ENCODE data around the gene MAPKBP1. TPM values are rescaled to one million over a fixed set of nuclear protein-coding genes. Genes with fewer than 3 reads are reported as not detected.

MAPKBP1 gene
- total and polyA plus RNA-seq, 2 donors: 7.2 to 8.1 TPM

- 98% methylated on average over 9 of the region's 9 CpGs for WGBS
- Histone ChIP-seq H3K9me3 (ENCODE audit: control insufficient read depth in 2 of 2, insufficient read depth in 1 of 2, low read length in 1 of 2) (no peaks in the 10 kb centered on the region), H3K27me3 (ENCODE audit: control insufficient read depth in 2 of 2, insufficient read depth in 1 of 2, low read length in 1 of 2) (peaks cover 0 to 2% of the 10 kb centered on the region in 2 donors), H3K36me3 (ENCODE audit: control insufficient read depth in 2 of 2, insufficient read depth in 2 of 2, low read length in 1 of 2) (peaks cover 28 to 46% of the 10 kb centered on the region in 2 donors), H3K4me1 (ENCODE audit: control insufficient read depth in 2 of 2, insufficient read depth in 2 of 2, low read length in 2 of 2) (no peaks in the 10 kb centered on the region), H3K4me3 (ENCODE audit: low read length in 2 of 2) (no peak overlapping the region), H3K27ac (ENCODE audit: low read depth in 1 of 2, low read length in 1 of 2) (no peak overlapping the region)
- DNase-seq (ENCODE audit: low read depth in 6 of 9, low spot score in 9 of 9): no peak
Measured at GRCh38 chr15:41847981-41848380, 73.7 kb downstream of the MAPKBP1 start.

- H3K27me3 ChIP-seq (ENCODE audit: control insufficient read depth in 2 of 2, insufficient read depth in 1 of 2, low read length in 1 of 2): peaks cover 0 to 2% of the 10 kb centered on the region in 2 donors
- H3K4me1 ChIP-seq (ENCODE audit: control insufficient read depth in 2 of 2, insufficient read depth in 2 of 2, low read length in 2 of 2): no peaks in the 10 kb centered on the region
- H3K9me3 ChIP-seq (ENCODE audit: control insufficient read depth in 2 of 2, insufficient read depth in 1 of 2, low read length in 1 of 2): no peaks in the 10 kb centered on the region
- peaks cover 28 to 46% of the 10 kb centered on the region in 2 donors for H3K36me3 ChIP-seq (ENCODE audit: control insufficient read depth in 2 of 2, insufficient read depth in 2 of 2, low read length in 1 of 2)
- no peak for DNase-seq (ENCODE audit: low read depth in 6 of 9, low spot score in 9 of 9)
- H3K4me3 ChIP-seq (ENCODE audit: low read length in 2 of 2): no peak overlapping the region
- 94% methylated on average over 10 of the region's 10 CpGs for WGBS
- H3K27ac ChIP-seq (ENCODE audit: low read depth in 1 of 2, low read length in 1 of 2): no peak overlapping the region
Measured at GRCh38 chr15:41848631-41849030, 74.3 kb downstream of the MAPKBP1 start.

DNA sequence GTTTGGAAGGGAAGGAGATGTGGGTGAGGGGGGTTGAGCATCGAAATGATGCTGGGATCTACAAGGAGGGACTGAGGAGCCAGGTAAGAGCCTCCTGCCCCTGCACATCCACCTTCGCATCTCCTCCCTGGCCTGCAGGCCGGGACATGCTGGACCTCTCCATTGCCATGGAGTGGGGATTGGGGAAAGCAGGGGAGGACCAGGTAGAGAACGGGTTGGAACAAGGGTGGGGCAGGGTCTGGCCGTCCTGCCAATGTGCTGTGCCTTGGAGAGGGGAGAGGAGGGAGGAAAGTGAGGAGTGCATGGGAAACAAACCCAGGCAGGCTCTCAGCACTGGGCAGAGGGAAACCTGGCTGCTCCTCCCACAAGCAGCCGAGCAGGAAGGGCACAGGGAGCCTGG is 74.9 kb downstream of the MAPKBP1 start:
- H3K36me3 ChIP-seq (ENCODE audit: control insufficient read depth in 2 of 2, insufficient read depth in 2 of 2, low read length in 1 of 2): peaks cover 28 to 46% of the 10 kb centered on the region in 2 donors
- H3K27me3 ChIP-seq (ENCODE audit: control insufficient read depth in 2 of 2, insufficient read depth in 1 of 2, low read length in 1 of 2): peaks cover 0 to 2% of the 10 kb centered on the region in 2 donors
- H3K27ac ChIP-seq (ENCODE audit: low read depth in 1 of 2, low read length in 1 of 2): no peak overlapping the region
- no peaks in the 10 kb centered on the region for H3K9me3 ChIP-seq (ENCODE audit: control insufficient read depth in 2 of 2, insufficient read depth in 1 of 2, low read length in 1 of 2)
- DNase-seq (ENCODE audit: low read depth in 6 of 9, low spot score in 9 of 9): no peak
- no peak overlapping the region for H3K4me3 ChIP-seq (ENCODE audit: low read length in 2 of 2)
- 94% methylated on average over 6 of the region's 6 CpGs for WGBS
- H3K4me1 ChIP-seq (ENCODE audit: control insufficient read depth in 2 of 2, insufficient read depth in 2 of 2, low read length in 2 of 2): no peaks in the 10 kb centered on the region

DNA sequence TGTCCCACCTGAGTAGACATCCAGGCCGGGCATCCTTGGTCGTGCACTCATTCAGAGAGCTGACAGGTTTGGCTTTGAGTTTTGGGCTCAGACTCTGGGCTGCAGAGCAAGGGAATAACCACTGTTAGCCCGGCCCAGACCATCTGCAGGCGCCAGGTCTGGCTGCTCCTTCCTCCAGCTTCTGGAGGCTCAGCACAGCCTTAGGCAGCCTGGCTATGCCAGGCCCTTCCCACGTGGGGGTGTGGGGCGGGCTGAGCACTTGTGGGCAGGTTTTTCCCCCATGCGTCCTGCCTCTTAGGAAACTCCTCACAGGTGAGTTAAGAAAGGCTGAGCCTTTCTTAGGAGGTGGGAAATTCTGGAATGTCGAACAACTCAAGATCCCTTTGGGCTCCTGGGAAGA is 75.6 kb downstream of the MAPKBP1 start:
- H3K27ac ChIP-seq (ENCODE audit: low read depth in 1 of 2, low read length in 1 of 2): no peak overlapping the region
- H3K4me1 ChIP-seq (ENCODE audit: control insufficient read depth in 2 of 2, insufficient read depth in 2 of 2, low read length in 2 of 2): peaks cover 0 to 3% of the 10 kb centered on the region in 2 donors
- peaks cover 23 to 43% of the 10 kb centered on the region in 2 donors for H3K36me3 ChIP-seq (ENCODE audit: control insufficient read depth in 2 of 2, insufficient read depth in 2 of 2, low read length in 1 of 2)
- WGBS: 83% methylated on average over 8 of the region's 8 CpGs
- no peak for DNase-seq (ENCODE audit: low read depth in 6 of 9, low spot score in 9 of 9)
- H3K4me3 ChIP-seq (ENCODE audit: low read length in 2 of 2): no peak overlapping the region
- H3K9me3 ChIP-seq (ENCODE audit: control insufficient read depth in 2 of 2, insufficient read depth in 1 of 2, low read length in 1 of 2): no peaks in the 10 kb centered on the region
- peaks cover 0 to 2% of the 10 kb centered on the region in 2 donors for H3K27me3 ChIP-seq (ENCODE audit: control insufficient read depth in 2 of 2, insufficient read depth in 1 of 2, low read length in 1 of 2)

GRCh38 chr15:41850482-41851166 is 76.3 kb downstream of the MAPKBP1 start:
- DNase-seq (ENCODE audit: low read depth in 6 of 9, low spot score in 9 of 9): no peak
- WGBS: 84% methylated on average over 16 of the region's 16 CpGs
- Histone ChIP-seq H3K4me3 (ENCODE audit: low read length in 2 of 2) (no peak overlapping the region), H3K9me3 (ENCODE audit: control insufficient read depth in 2 of 2, insufficient read depth in 1 of 2, low read length in 1 of 2) (no peaks in the 10 kb centered on the region), H3K4me1 (ENCODE audit: control insufficient read depth in 2 of 2, insufficient read depth in 2 of 2, low read length in 2 of 2) (peaks cover 0 to 5% of the 10 kb centered on the region in 2 donors), H3K36me3 (ENCODE audit: control insufficient read depth in 2 of 2, insufficient read depth in 2 of 2, low read length in 1 of 2) (peaks cover 22 to 37% of the 10 kb centered on the region in 2 donors), H3K27me3 (ENCODE audit: control insufficient read depth in 2 of 2, insufficient read depth in 1 of 2, low read length in 1 of 2) (peaks cover 0 to 2% of the 10 kb centered on the region in 2 donors), H3K27ac (ENCODE audit: low read depth in 1 of 2, low read length in 1 of 2) (no peak overlapping the region)

- no peak overlapping the region for H3K4me3 ChIP-seq (ENCODE audit: low read length in 2 of 2)
- WGBS: 65% methylated on average over 11 of the region's 11 CpGs
- no peak overlapping the region for H3K27ac ChIP-seq (ENCODE audit: low read depth in 1 of 2, low read length in 1 of 2)
- no peaks in the 10 kb centered on the region for H3K9me3 ChIP-seq (ENCODE audit: control insufficient read depth in 2 of 2, insufficient read depth in 1 of 2, low read length in 1 of 2)
- H3K36me3 ChIP-seq (ENCODE audit: control insufficient read depth in 2 of 2, insufficient read depth in 2 of 2, low read length in 1 of 2): peaks cover 18 to 32% of the 10 kb centered on the region in 2 donors
- DNase-seq (ENCODE audit: low read depth in 6 of 9, low spot score in 9 of 9): no peak
- H3K4me1 ChIP-seq (ENCODE audit: control insufficient read depth in 2 of 2, insufficient read depth in 2 of 2, low read length in 2 of 2): peaks cover 0 to 7% of the 10 kb centered on the region in 2 donors
- peaks cover 0 to 2% of the 10 kb centered on the region in 2 donors for H3K27me3 ChIP-seq (ENCODE audit: control insufficient read depth in 2 of 2, insufficient read depth in 1 of 2, low read length in 1 of 2)
Measured at GRCh38 chr15:41851167-41851523, 76.9 kb downstream of the MAPKBP1 start.

- H3K27ac ChIP-seq (ENCODE audit: low read depth in 1 of 2, low read length in 1 of 2): no peak overlapping the region
- 91% methylated on average over 8 of the region's 8 CpGs for WGBS
- no peak for DNase-seq (ENCODE audit: low read depth in 6 of 9, low spot score in 9 of 9)
- peaks cover 0 to 2% of the 10 kb centered on the region in 2 donors for H3K27me3 ChIP-seq (ENCODE audit: control insufficient read depth in 2 of 2, insufficient read depth in 1 of 2, low read length in 1 of 2)
- H3K9me3 ChIP-seq (ENCODE audit: control insufficient read depth in 2 of 2, insufficient read depth in 1 of 2, low read length in 1 of 2): no peaks in the 10 kb centered on the region
- H3K4me3 ChIP-seq (ENCODE audit: low read length in 2 of 2): no peak overlapping the region
- H3K36me3 ChIP-seq (ENCODE audit: control insufficient read depth in 2 of 2, insufficient read depth in 2 of 2, low read length in 1 of 2): peaks cover 14 to 25% of the 10 kb centered on the region in 2 donors
- H3K4me1 ChIP-seq (ENCODE audit: control insufficient read depth in 2 of 2, insufficient read depth in 2 of 2, low read length in 2 of 2): peaks cover 0 to 10% of the 10 kb centered on the region in 2 donors
Measured at GRCh38 chr15:41851755-41852370, 77.6 kb downstream of the MAPKBP1 start.

DNA sequence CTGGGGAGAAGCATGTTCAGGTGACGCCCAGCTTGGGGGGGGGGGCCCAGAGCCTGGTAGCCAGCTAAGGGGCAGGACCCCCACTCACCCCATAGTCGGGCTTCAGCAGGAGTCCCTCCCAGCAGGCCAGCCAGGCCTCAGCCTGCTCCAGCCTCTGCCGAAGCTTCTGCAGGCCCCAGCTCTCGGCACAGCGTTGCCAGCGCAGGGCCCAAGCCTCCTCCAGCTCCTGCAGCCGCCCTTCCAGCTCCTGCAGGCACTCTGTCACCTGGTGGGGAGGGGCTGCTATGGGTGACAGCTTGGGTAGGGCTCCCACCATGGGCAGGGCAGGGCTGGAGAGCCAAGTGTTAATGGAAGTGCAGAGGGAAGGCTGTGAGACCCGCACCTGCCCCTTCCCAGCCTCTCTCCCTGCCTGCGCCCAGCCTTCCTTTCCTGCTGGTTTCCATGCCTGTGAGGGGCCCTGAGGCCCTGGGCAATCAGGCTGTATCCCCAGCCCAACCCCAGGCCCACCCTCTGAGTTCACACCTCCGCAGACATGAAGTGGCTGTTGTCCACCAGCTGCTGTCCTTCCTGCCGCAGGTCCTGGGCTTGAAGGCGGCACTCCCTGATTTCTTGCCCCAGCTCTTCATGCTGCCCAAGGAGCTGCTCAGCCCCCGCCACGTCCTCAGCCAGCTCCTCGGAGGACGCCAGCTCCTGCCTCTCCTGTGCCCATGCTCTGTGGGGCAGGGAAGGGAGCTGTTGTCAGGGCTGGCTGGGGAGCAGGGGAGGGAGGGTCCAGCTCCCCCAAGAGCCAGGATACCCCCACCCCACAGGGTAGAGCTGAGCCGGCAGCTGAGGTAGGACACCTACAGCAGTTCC is 78.7 kb downstream of the MAPKBP1 start:
- H3K27me3 ChIP-seq (ENCODE audit: control insufficient read depth in 2 of 2, insufficient read depth in 1 of 2, low read length in 1 of 2): peaks cover 0 to 2% of the 10 kb centered on the region in 2 donors
- H3K4me1 ChIP-seq (ENCODE audit: control insufficient read depth in 2 of 2, insufficient read depth in 2 of 2, low read length in 2 of 2): peaks cover 0 to 10% of the 10 kb centered on the region in 2 donors
- no peaks in the 10 kb centered on the region for H3K9me3 ChIP-seq (ENCODE audit: control insufficient read depth in 2 of 2, insufficient read depth in 1 of 2, low read length in 1 of 2)
- DNase-seq (ENCODE audit: low read depth in 6 of 9, low spot score in 9 of 9): no peak
- no peak overlapping the region for H3K27ac ChIP-seq (ENCODE audit: low read depth in 1 of 2, low read length in 1 of 2)
- peaks cover 5 to 14% of the 10 kb centered on the region in 2 donors for H3K36me3 ChIP-seq (ENCODE audit: control insufficient read depth in 2 of 2, insufficient read depth in 2 of 2, low read length in 1 of 2)
- H3K4me3 ChIP-seq (ENCODE audit: low read length in 2 of 2): no peak overlapping the region
- WGBS: 94% methylated on average over 17 of the region's 17 CpGs

DNA sequence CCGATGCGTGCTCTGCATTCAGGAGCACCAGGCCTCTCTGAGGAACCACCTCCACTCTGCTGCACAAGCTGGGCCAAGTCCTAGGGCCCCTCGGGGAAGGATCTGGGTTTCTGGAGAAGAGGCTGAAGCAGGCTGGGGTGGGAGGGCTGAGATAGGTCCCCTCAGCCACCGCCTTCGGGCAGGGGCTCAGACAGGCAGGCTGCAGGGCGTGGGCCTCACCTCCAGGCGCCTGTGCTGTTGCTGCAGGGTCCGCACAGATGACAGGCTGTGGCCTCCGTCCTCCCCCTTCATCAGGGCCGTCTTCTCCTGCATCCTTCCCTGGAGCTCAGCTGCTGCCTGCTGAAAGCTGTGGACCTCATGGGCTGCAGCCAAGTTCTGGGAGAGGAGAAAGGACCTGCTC is 79.5 kb downstream of the MAPKBP1 start:
- no peak for DNase-seq (ENCODE audit: low read depth in 6 of 9, low spot score in 9 of 9)
- H3K4me1 ChIP-seq (ENCODE audit: control insufficient read depth in 2 of 2, insufficient read depth in 2 of 2, low read length in 2 of 2): peaks cover 0 to 10% of the 10 kb centered on the region in 2 donors
- 95% methylated on average over 10 of the region's 10 CpGs for WGBS
- H3K9me3 ChIP-seq (ENCODE audit: control insufficient read depth in 2 of 2, insufficient read depth in 1 of 2, low read length in 1 of 2): no peaks in the 10 kb centered on the region
- peaks cover 0 to 2% of the 10 kb centered on the region in 2 donors for H3K27me3 ChIP-seq (ENCODE audit: control insufficient read depth in 2 of 2, insufficient read depth in 1 of 2, low read length in 1 of 2)
- H3K36me3 ChIP-seq (ENCODE audit: control insufficient read depth in 2 of 2, insufficient read depth in 2 of 2, low read length in 1 of 2): peaks cover 0 to 6% of the 10 kb centered on the region in 2 donors
- H3K27ac ChIP-seq (ENCODE audit: low read depth in 1 of 2, low read length in 1 of 2): no peak overlapping the region
- no peak overlapping the region for H3K4me3 ChIP-seq (ENCODE audit: low read length in 2 of 2)

Measured in thymus (tissue), 11 donors.